ENCODE results near the gene CERS6. TPM values are rescaled to one million over a fixed set of nuclear protein-coding genes. Genes with fewer than 3 reads are reported as not detected.

Gene CERS6
- total RNA-seq, 4 donors from 2014 or later: 46.6 to 67.7 (median 53.6) TPM

DNA sequence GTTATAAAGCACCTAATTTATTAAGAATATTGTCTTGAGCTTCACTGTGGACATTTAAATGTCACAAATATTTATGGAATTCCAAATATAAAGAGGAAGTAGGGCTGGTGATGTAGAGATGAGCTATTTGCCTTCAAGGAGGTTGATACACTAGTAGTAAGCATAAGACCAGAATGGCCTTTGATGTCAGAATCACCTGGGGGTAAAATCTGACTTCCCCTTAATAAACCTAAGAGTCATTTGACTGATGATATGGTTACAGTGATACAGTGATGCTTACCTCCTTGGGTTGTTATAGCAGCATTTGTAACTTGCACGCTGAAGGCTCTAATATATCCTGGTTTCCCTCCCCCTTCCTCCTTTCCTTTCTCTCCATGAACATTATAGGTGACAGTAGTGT lies 143.7 kb downstream of the CERS6 start:
- Histone ChIP-seq H3K9me3 (peaks cover 0 to 2% (median under 1%) of the 10 kb centered on the region in 4 donors), H3K27ac (replicated peaks in 1 of 4) (no peak overlapping the region), H3K4me1 (peaks cover 0 to 7% (median 5%) of the 10 kb centered on the region in 4 donors), H3K36me3 (no peaks in the 10 kb centered on the region), H3K27me3 (no peaks in the 10 kb centered on the region), H3K4me3 (no peak overlapping the region)
- intact Hi-C loops (cut with DNase I): no loop called here
- DNase-seq (ENCODE audit: extremely low spot score): no peak
- TF ChIP-seq POLR2A (IDR thresholded peaks at IDR 0.05; ENCODE audit: low read depth): no peak
- TF ChIP-seq POLR2AphosphoS5 (IDR thresholded peaks at IDR 0.05): no peak
- no peak for TF ChIP-seq EP300 (IDR thresholded peaks at IDR 0.05)
- TF ChIP-seq, protein P1, sequence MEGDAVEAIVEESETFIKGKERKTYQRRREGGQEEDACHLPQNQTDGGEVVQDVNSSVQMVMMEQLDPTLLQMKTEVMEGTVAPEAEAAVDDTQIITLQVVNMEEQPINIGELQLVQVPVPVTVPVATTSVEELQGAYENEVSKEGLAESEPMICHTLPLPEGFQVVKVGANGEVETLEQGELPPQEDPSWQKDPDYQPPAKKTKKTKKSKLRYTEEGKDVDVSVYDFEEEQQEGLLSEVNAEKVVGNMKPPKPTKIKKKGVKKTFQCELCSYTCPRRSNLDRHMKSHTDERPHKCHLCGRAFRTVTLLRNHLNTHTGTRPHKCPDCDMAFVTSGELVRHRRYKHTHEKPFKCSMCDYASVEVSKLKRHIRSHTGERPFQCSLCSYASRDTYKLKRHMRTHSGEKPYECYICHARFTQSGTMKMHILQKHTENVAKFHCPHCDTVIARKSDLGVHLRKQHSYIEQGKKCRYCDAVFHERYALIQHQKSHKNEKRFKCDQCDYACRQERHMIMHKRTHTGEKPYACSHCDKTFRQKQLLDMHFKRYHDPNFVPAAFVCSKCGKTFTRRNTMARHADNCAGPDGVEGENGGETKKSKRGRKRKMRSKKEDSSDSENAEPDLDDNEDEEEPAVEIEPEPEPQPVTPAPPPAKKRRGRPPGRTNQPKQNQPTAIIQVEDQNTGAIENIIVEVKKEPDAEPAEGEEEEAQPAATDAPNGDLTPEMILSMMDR (IDR thresholded peaks at IDR 0.05): no peak
- 91% methylated on average over 1 of the region's 1 CpG for WGBS

DNA sequence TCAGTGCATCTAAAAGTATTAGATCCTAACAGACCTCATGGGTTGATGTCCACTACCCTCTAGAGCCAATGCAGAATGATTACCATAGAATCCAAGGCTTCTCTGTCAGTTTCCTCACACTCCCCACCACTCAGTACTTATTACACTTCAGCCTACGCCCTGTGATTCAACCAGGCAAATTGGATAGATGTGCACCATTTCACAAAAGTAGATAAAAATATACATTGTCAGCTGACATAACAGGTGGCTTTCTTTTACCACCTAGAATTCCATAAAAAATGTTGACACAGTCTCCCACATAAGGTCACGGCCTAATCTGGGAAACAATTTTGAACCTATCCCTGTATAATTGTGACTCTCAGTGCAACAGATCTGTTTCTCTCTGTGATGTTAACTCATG lies 144.9 kb downstream of the CERS6 start:
- intact Hi-C loops (cut with DNase I): no loop called here

DNA sequence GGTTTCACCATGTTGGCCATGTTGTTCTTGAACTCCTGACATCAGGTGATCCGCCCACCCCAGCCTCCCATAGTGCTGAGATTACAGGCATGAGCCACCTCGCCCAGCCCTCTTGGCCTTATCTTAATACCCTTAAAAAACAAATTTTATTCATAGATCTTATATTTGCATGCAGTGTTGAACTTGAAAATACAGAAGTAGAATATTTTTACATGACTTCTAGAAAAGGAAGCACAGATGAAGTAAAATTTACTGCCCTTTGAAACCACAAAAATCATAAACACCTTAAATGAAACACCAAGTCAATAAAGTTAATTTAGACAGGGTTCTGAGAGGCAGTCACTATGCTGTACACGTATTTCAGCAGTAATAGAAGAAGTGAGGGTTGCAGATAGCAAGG lies 145.7 kb downstream of the CERS6 start:
- TF ChIP-seq, protein P1 (IDR thresholded peaks at IDR 0.05): no peak
- TF ChIP-seq POLR2AphosphoS5 (IDR thresholded peaks at IDR 0.05) (no peak), EP300 (IDR thresholded peaks at IDR 0.05) (no peak), POLR2A (IDR thresholded peaks at IDR 0.05; ENCODE audit: low read depth) (no peak)
- H3K27ac ChIP-seq (replicated peaks in 1 of 4): no peak overlapping the region
- 90% methylated on average over 3 of the region's 3 CpGs for WGBS
- no peaks in the 10 kb centered on the region for H3K27me3 ChIP-seq
- no peaks in the 10 kb centered on the region for H3K36me3 ChIP-seq
- no peak for DNase-seq (ENCODE audit: extremely low spot score)
- peaks cover 0 to 15% (median 5%) of the 10 kb centered on the region in 4 donors for H3K9me3 ChIP-seq
- no peak overlapping the region for H3K4me3 ChIP-seq
- H3K4me1 ChIP-seq: peaks cover 0 to 4% (median 0%) of the 10 kb centered on the region in 4 donors
- intact Hi-C loops (cut with DNase I): no loop called here

More for the DNA sequence above, 144.9 kb downstream of the CERS6 start:
- Histone ChIP-seq H3K36me3 (no peaks in the 10 kb centered on the region), H3K4me1 (peaks cover 0 to 4% (median 0%) of the 10 kb centered on the region in 4 donors), H3K27ac (replicated peaks in 1 of 4) (no peak overlapping the region), H3K9me3 (peaks cover 0 to 14% (median 5%) of the 10 kb centered on the region in 4 donors), H3K27me3 (no peaks in the 10 kb centered on the region), H3K4me3 (no peak overlapping the region)
- TF ChIP-seq, protein P1 (IDR thresholded peaks at IDR 0.05): no peak
- TF ChIP-seq POLR2AphosphoS5 (IDR thresholded peaks at IDR 0.05): no peak
- TF ChIP-seq EP300 (IDR thresholded peaks at IDR 0.05): no peak
- TF ChIP-seq POLR2A (IDR thresholded peaks at IDR 0.05; ENCODE audit: low read depth): no peak
- no peak for DNase-seq (ENCODE audit: extremely low spot score)
- 93% methylated on average over 2 of the region's 2 CpGs for WGBS

DNA sequence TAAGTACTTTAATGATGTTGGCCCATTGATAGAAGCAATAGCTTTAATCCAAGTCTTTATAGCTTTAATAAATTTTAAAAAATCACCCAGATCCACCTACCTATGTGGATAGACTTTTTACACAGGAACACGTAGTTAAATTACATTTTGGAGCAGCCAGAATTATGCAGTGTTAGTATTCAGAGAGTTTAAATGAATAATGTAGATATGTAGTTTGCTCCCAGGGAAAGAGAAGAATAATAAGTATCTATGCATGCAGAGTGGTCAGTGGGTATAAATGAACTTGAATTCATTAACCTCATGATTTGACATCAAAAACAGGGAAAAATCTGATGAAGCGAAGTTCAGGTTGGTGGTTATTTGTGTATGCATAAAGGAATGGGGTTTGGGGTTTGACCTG lies 146.3 kb downstream of the CERS6 start:
- 91% methylated on average over 2 of the region's 2 CpGs for WGBS
- intact Hi-C loops (cut with DNase I): no loop called here
- TF ChIP-seq POLR2A (IDR thresholded peaks at IDR 0.05; ENCODE audit: low read depth): no peak
- no peak for TF ChIP-seq POLR2AphosphoS5 (IDR thresholded peaks at IDR 0.05)
- TF ChIP-seq EP300 (IDR thresholded peaks at IDR 0.05): no peak
- TF ChIP-seq, protein P1 (IDR thresholded peaks at IDR 0.05): no peak
- no peak for DNase-seq (ENCODE audit: extremely low spot score)
- H3K27me3 ChIP-seq: no peaks in the 10 kb centered on the region
- H3K4me3 ChIP-seq: no peak overlapping the region
- peaks cover 0 to 4% (median 0%) of the 10 kb centered on the region in 4 donors for H3K4me1 ChIP-seq
- H3K36me3 ChIP-seq: no peaks in the 10 kb centered on the region
- H3K9me3 ChIP-seq: peaks cover 0 to 15% (median 5%) of the 10 kb centered on the region in 4 donors
- H3K27ac ChIP-seq (replicated peaks in 1 of 4): no peak overlapping the region

DNA sequence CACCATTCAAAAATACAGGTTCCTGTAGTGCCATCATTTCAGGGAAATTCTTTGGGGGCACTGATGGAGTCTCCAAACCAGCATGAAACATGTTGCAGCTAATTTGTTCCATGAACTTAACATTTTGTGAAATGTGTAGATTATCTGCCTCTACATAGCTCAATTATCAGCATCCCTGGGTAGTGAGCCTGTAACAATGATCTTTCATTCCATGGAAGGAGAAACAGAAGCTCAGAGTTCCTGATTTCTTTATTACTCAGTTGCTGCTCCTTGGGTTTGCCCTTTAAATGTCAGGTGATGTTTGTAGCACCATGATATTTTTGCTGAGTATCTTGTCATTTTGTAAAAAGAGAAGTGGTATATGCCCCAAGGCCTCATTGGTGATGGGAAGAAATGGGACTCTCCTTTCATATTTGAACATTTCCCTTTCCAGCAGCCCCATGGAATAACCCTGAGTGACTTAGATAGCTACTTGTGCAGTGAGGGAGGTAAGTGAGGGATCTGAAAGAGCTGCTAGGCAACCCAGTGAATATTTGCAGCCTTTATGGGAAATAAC lies 146.9 kb downstream of the CERS6 start:
- intact Hi-C loops (cut with DNase I): no loop called here
- no peaks in the 10 kb centered on the region for H3K27me3 ChIP-seq
- H3K9me3 ChIP-seq: peaks cover 0 to 15% (median 5%) of the 10 kb centered on the region in 4 donors

More for the DNA sequence above, 146.9 kb downstream of the CERS6 start:
- Histone ChIP-seq H3K27ac (replicated peaks in 1 of 4) (no peak overlapping the region), H3K4me3 (no peak overlapping the region), H3K4me1 (peaks cover 0 to 4% (median 1%) of the 10 kb centered on the region in 4 donors), H3K36me3 (no peaks in the 10 kb centered on the region)
- no peak for TF ChIP-seq POLR2A (IDR thresholded peaks at IDR 0.05; ENCODE audit: low read depth)
- no peak for TF ChIP-seq POLR2AphosphoS5 (IDR thresholded peaks at IDR 0.05)
- no peak for TF ChIP-seq EP300 (IDR thresholded peaks at IDR 0.05)
- TF ChIP-seq, protein P1 (IDR thresholded peaks at IDR 0.05): no peak
- DNase-seq (ENCODE audit: extremely low spot score): no peak

Measured in esophagus muscularis mucosa (tissue), 4 donors.